Measurements from ENCODE around the gene PHF21A.

GRCh38 chr11:45890886-45891550, 230.2 kb downstream of the PHF21A start:
- TF ChIP-seq PATZ1 (CRISPR knock-in tag; IDR thresholded peaks at IDR 0.05; ENCODE audit: borderline replicate concordance) (no peak), RARB (CRISPR knock-in tag; IDR thresholded peaks at IDR 0.05) (no peak), ISL1 (CRISPR knock-in tag; IDR thresholded peaks at IDR 0.05) (no peak), SNAI2 (CRISPR knock-in tag; IDR thresholded peaks at IDR 0.05) (no peak), OSR1 (CRISPR knock-in tag; IDR thresholded peaks at IDR 0.05) (no peak), GLIS3 (CRISPR knock-in tag; IDR thresholded peaks at IDR 0.05) (no peak), ZC3H10 (CRISPR knock-in tag; IDR thresholded peaks at IDR 0.05) (no peak), CSDC2 (CRISPR knock-in tag; IDR thresholded peaks at IDR 0.05) (no peak), ARNTL (CRISPR knock-in tag; IDR thresholded peaks at IDR 0.05; ENCODE audit: borderline replicate concordance, low read depth) (no peak), ZNF8 (CRISPR knock-in tag; IDR thresholded peaks at IDR 0.05) (no peak), ZFP3 (CRISPR knock-in tag; IDR thresholded peaks at IDR 0.05) (no peak), ZFP30 (CRISPR knock-in tag; IDR thresholded peaks at IDR 0.05) (no peak)
- TF ChIP-seq, protein P1, sequence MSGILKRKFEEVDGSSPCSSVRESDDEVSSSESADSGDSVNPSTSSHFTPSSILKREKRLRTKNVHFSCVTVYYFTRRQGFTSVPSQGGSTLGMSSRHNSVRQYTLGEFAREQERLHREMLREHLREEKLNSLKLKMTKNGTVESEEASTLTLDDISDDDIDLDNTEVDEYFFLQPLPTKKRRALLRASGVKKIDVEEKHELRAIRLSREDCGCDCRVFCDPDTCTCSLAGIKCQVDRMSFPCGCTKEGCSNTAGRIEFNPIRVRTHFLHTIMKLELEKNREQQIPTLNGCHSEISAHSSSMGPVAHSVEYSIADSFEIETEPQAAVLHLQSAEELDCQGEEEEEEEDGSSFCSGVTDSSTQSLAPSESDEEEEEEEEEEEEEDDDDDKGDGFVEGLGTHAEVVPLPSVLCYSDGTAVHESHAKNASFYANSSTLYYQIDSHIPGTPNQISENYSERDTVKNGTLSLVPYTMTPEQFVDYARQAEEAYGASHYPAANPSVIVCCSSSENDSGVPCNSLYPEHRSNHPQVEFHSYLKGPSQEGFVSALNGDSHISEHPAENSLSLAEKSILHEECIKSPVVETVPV (CRISPR knock-in tag; IDR thresholded peaks at IDR 0.05) = no peak
- TF ChIP-seq, protein P2, sequence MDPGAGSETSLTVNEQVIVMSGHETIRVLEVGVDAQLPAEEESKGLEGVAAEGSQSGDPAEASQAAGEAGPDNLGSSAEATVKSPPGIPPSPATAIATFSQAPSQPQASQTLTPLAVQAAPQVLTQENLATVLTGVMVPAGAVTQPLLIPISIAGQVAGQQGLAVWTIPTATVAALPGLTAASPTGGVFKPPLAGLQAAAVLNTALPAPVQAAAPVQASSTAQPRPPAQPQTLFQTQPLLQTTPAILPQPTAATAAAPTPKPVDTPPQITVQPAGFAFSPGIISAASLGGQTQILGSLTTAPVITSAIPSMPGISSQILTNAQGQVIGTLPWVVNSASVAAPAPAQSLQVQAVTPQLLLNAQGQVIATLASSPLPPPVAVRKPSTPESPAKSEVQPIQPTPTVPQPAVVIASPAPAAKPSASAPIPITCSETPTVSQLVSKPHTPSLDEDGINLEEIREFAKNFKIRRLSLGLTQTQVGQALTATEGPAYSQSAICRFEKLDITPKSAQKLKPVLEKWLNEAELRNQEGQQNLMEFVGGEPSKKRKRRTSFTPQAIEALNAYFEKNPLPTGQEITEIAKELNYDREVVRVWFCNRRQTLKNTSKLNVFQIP (CRISPR knock-in tag; IDR thresholded peaks at IDR 0.05; ENCODE audit: borderline replicate concordance, low read depth) = no peak

Measured in SK-N-SH treated with all-trans-retinoic acid at 6 μM for 48 hours (cell line).